Measurements from ENCODE around the gene BPIFB2. TPM values are rescaled to one million over a fixed set of nuclear protein-coding genes. Genes with fewer than 3 reads are reported as not detected.

BPIFB2 gene
- total RNA-seq, 1 experiment from 2014 or later: 0.15 TPM

GRCh38 chr20:33062105-33062824, 54.8 kb downstream of the BPIFB2 start:
- CTCF ChIA-PET: no interaction called here
- H3K4me3 ChIP-seq (replicated peaks in 1 of 2; ENCODE audit: low read depth in 1 of 2, low read length in 2 of 2): no peak overlapping the region
- no peaks in the 10 kb centered on the region for H3K79me2 ChIP-seq (ENCODE audit: insufficient read depth, low read length)
- no peaks in the 10 kb centered on the region for H4K20me1 ChIP-seq (ENCODE audit: insufficient read depth)
- ATAC-seq: no peak
- H2AFZ ChIP-seq (ENCODE audit: low read depth, low read length, poor library complexity, severe bottlenecking): no peak overlapping the region
- intact Hi-C loops (cut with micrococcal nuclease): no loop called here
- TF ChIP-seq EGR1 (IDR thresholded peaks at IDR 0.05; ENCODE audit: low read depth) (no peak), SP1 (IDR thresholded peaks at IDR 0.05; ENCODE audit: low read depth) (no peak), CTCF (IDR thresholded peaks at IDR 0.05 in 2 of 3, conservative IDR thresholded peaks at IDR 0.05 in 1 of 3; ENCODE audit: borderline replicate concordance in 1 of 3, insufficient read depth in 1 of 3, low read depth in 2 of 3, low read length in 2 of 3) (no peak), ZFX (IDR thresholded peaks at IDR 0.05) (no peak), TCF7L2 (IDR thresholded peaks at IDR 0.05; ENCODE audit: borderline replicate concordance, extremely low read depth, insufficient read depth, insufficient read length) (no peak), YY1 (IDR thresholded peaks at IDR 0.05; ENCODE audit: extremely low read depth, insufficient replicate concordance, low read depth, low read length) (no peak), SRF (IDR thresholded peaks at IDR 0.05; ENCODE audit: low read depth) (no peak), EZH2 (IDR thresholded peaks at IDR 0.05) (no peak), SIN3A (IDR thresholded peaks at IDR 0.05; ENCODE audit: low read depth) (no peak), RAD21 (IDR thresholded peaks at IDR 0.05; ENCODE audit: low read depth) (no peak), REST (IDR thresholded peaks at IDR 0.05; ENCODE audit: low read depth) (no peak), ELF1 (IDR thresholded peaks at IDR 0.05; ENCODE audit: borderline replicate concordance, low read depth) (no peak), ZBTB33 (IDR thresholded peaks at IDR 0.05; ENCODE audit: extremely low read depth, insufficient replicate concordance, low read length) (no peak), JUND (IDR thresholded peaks at IDR 0.05) (no peak), CBX3 (IDR thresholded peaks at IDR 0.05; ENCODE audit: low read depth) (no peak)
- H3K4me1 ChIP-seq (ENCODE audit: control insufficient read depth in 1 of 2, insufficient read depth in 2 of 2, low read length in 2 of 2): no peaks in the 10 kb centered on the region
- RAD21 ChIA-PET (ENCODE audit: low non-redundant PET in 1 of 2, low total read pairs in 2 of 2, uncharacterized antibody in 2 of 2, unreplicated experiment in 2 of 2): no interaction called here
- no peak overlapping the region for H3K4me2 ChIP-seq (ENCODE audit: low read length)
- no peaks in the 10 kb centered on the region for H3K9me3 ChIP-seq (ENCODE audit: control insufficient read depth in 1 of 2, insufficient read depth in 1 of 2, low read depth in 1 of 2, low read length in 2 of 2)
- H3K27me3 ChIP-seq (ENCODE audit: insufficient read depth, low read length): no peaks in the 10 kb centered on the region
- POLR2A ChIA-PET: no interaction called here
- H3K9ac ChIP-seq (ENCODE audit: low read length): no peak overlapping the region
- no TSS peak for BruUV-seq (replicated peaks)
- no peak overlapping the region for H3K27ac ChIP-seq (ENCODE audit: low read depth, low read length)
- no peaks in the 10 kb centered on the region for H3K36me3 ChIP-seq (ENCODE audit: control insufficient read depth in 1 of 2, insufficient read depth in 2 of 2, low read length in 2 of 2)
- no peaks in the 10 kb centered on the region for H3K9me2 ChIP-seq (ENCODE audit: insufficient read depth)
- no peak for DNase-seq (ENCODE audit: low read depth, low spot score)

All from HCT116 (cell line).